ENCODE results near the gene ZNF614.

Gene ZNF614

DNA sequence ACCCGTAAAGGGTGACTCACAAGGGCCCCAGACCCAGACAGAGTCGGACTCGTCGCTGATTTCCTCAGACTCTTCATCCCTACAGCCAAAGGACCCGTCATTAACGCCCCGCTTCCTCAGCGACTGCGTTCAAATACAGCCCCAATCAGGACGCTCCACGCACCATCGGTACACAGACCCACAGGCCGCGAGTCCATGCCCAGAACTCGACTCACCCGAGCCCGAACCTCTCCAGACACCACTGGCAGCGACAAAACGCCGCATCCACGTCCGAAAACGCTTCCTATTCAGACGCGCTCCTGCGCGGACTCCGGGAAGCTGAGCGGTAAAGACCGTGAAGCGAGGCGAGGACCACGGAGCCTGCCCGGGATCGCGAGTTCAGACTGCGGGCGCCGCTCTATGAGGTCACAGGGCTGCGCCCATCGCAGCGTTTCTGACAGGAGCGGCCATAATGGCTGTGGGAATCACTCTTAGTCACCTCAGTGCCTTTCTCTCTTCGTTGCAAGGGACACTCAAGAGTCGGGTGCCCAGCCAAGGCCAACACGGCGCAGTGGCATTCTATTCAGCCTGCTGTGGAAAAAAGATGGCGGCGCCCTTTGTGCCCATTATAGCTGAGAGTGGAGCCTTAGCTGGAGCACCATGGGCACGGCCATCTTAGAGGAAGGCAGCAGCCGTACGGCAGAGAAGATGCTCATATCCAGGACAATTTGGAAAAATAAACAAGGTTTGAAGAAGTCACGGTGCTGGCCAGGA is at the start of gene ZNF614:
TSS of gene ZNF614 (minus strand) at position 353 of the 753 bp plus-strand sequence. CDS start 2,634 bp downstream, outside the sequence.
- Histone ChIP-seq H3K36me3 (replicated peaks; ENCODE audit: insufficient read depth, low read length) (no peaks in the 10 kb centered on the region), H3K27ac (ENCODE audit: low read length) (peak within 1 kb of the TSS; percentile 50; the same call in 1 of the 2 replicates), H3K79me2 (ENCODE audit: low read length) (no peaks in the 10 kb centered on the region), H3K27me3 (replicated peaks; ENCODE audit: insufficient read depth, low read length) (no peaks in the 10 kb centered on the region), H3K4me2 (ENCODE audit: low read depth, low read length) (peak within 1 kb of the TSS; percentile 61; the same call in 1 of the 2 replicates), H3K9me3 (replicated peaks; ENCODE audit: insufficient read depth, low read length) (no peaks in the 10 kb centered on the region), H3K9me2 (replicated peaks; ENCODE audit: insufficient read depth, low read length) (no peaks in the 10 kb centered on the region), H3K4me1 (ENCODE audit: low read length) (no peaks in the 10 kb centered on the region), H3K4me3 (ENCODE audit: low read length) (peak within 1 kb of the TSS; percentile 70), H4K20me1 (ENCODE audit: insufficient read depth, low read length) (no peaks in the 10 kb centered on the region), H3F3A (ENCODE audit: insufficient read depth, low read length) (no peaks in the 10 kb centered on the region), H3K9ac (ENCODE audit: low read length) (peak within 1 kb of the TSS; percentile 58), H2AFZ (ENCODE audit: low read length) (peak within 1 kb of the TSS; percentile 79)
- peak; percentile 82 for DNase-seq
- TF ChIP-seq, protein P1, sequence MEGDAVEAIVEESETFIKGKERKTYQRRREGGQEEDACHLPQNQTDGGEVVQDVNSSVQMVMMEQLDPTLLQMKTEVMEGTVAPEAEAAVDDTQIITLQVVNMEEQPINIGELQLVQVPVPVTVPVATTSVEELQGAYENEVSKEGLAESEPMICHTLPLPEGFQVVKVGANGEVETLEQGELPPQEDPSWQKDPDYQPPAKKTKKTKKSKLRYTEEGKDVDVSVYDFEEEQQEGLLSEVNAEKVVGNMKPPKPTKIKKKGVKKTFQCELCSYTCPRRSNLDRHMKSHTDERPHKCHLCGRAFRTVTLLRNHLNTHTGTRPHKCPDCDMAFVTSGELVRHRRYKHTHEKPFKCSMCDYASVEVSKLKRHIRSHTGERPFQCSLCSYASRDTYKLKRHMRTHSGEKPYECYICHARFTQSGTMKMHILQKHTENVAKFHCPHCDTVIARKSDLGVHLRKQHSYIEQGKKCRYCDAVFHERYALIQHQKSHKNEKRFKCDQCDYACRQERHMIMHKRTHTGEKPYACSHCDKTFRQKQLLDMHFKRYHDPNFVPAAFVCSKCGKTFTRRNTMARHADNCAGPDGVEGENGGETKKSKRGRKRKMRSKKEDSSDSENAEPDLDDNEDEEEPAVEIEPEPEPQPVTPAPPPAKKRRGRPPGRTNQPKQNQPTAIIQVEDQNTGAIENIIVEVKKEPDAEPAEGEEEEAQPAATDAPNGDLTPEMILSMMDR (IDR thresholded peaks at IDR 0.05; ENCODE audit: low read length): no peak
- TF ChIP-seq EZH2phosphoT487 (IDR thresholded peaks at IDR 0.05; ENCODE audit: low read length) (no peak), EZH2 (optimal IDR thresholded peaks at IDR 0.05; ENCODE audit: low read depth, low read length) (no peak)

DNA sequence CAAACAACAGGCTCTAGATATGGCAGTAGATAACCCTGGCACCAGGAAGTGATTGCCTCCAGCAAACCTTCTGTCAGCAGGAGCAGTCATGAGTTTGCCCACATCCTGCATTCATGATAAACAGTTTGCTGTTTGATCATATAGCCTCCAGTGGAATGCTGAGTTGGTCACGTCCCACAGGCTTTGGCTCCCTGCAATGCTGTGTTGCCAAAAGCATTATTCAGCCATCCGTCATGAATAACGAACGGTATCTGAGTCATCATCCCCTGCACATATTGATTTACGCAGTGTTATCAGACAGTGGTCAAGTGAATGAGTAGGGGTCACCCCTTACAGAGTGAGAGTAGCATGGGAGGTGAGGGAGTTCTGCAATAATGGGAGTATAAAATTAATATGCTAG is 42.3 kb upstream of the ZNF614 start:
- Histone ChIP-seq H3K27ac (ENCODE audit: low read length) (no peak overlapping the region), H3K4me3 (ENCODE audit: low read length) (no peak overlapping the region), H3K4me2 (ENCODE audit: low read depth, low read length) (no peak overlapping the region), H3K9me2 (replicated peaks; ENCODE audit: insufficient read depth, low read length) (no peaks in the 10 kb centered on the region), H3K9me3 (replicated peaks; ENCODE audit: insufficient read depth, low read length) (no peaks in the 10 kb centered on the region), H2AFZ (ENCODE audit: low read length) (no peak overlapping the region), H3K9ac (ENCODE audit: low read length) (no peak overlapping the region), H3K27me3 (replicated peaks; ENCODE audit: insufficient read depth, low read length) (no peaks in the 10 kb centered on the region), H3F3A (ENCODE audit: insufficient read depth, low read length) (no peaks in the 10 kb centered on the region), H3K79me2 (ENCODE audit: low read length) (no peaks in the 10 kb centered on the region), H4K20me1 (ENCODE audit: insufficient read depth, low read length) (no peaks in the 10 kb centered on the region), H3K4me1 (ENCODE audit: low read length) (no peaks in the 10 kb centered on the region), H3K36me3 (replicated peaks; ENCODE audit: insufficient read depth, low read length) (peaks cover 67% of the 10 kb centered on the region)
- TF ChIP-seq, protein P1 (IDR thresholded peaks at IDR 0.05; ENCODE audit: low read length): no peak
- TF ChIP-seq EZH2 (optimal IDR thresholded peaks at IDR 0.05; ENCODE audit: low read depth, low read length) (no peak), EZH2phosphoT487 (IDR thresholded peaks at IDR 0.05; ENCODE audit: low read length) (no peak)
- no peak for DNase-seq

DNA sequence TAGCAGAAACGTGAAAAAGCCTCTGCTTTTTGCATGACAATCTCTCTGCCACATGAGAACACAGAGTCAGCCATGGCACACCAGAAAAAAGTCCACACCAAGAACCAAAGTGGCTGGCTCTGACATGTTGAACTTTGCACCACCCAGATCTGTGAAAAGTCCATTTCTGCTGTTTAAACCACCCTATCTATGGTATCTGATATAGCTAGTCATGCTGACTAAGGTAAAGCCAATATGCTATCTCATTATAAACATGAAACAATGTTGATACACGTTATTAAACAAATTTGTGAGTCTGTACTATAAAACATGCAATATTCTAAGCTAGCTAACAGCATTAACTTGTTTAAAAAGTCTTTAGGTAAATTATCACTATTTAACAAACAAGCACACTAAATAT is 41.5 kb upstream of the ZNF614 start:
- Histone ChIP-seq H3K9ac (ENCODE audit: low read length) (no peak overlapping the region), H4K20me1 (ENCODE audit: insufficient read depth, low read length) (no peaks in the 10 kb centered on the region), H3K9me3 (replicated peaks; ENCODE audit: insufficient read depth, low read length) (no peaks in the 10 kb centered on the region), H3F3A (ENCODE audit: insufficient read depth, low read length) (no peaks in the 10 kb centered on the region), H3K79me2 (ENCODE audit: low read length) (no peaks in the 10 kb centered on the region), H3K36me3 (replicated peaks; ENCODE audit: insufficient read depth, low read length) (peaks cover 62% of the 10 kb centered on the region), H3K4me2 (ENCODE audit: low read depth, low read length) (no peak overlapping the region), H3K27ac (ENCODE audit: low read length) (no peak overlapping the region), H3K27me3 (replicated peaks; ENCODE audit: insufficient read depth, low read length) (no peaks in the 10 kb centered on the region), H3K9me2 (replicated peaks; ENCODE audit: insufficient read depth, low read length) (no peaks in the 10 kb centered on the region), H2AFZ (ENCODE audit: low read length) (no peak overlapping the region), H3K4me1 (ENCODE audit: low read length) (no peaks in the 10 kb centered on the region), H3K4me3 (ENCODE audit: low read length) (no peak overlapping the region)
- no peak for DNase-seq
- TF ChIP-seq, protein P1 (IDR thresholded peaks at IDR 0.05; ENCODE audit: low read length): no peak
- TF ChIP-seq EZH2 (optimal IDR thresholded peaks at IDR 0.05; ENCODE audit: low read depth, low read length): no peak
- TF ChIP-seq EZH2phosphoT487 (IDR thresholded peaks at IDR 0.05; ENCODE audit: low read length): no peak

All from MM.1S (cell line).